B cell (primary cell): ENCODE measurements around the gene TVP23C.
"Not testable (repeated sequence)": the region's sequence is repeated elsewhere in the genome, so short reads cannot be mapped to it uniquely, and the experiment has no call there.

Source experiments
- CTCF ChIP-seq: fragments of 200-600 bp; IDR thresholded peaks from one replicate; pipeline ENCODE4 v1.8.0; 2022; ENCODE audit warnings: antibody characterized with exemption, mild to moderate bottlenecking
- EZH2 ChIP-seq: IDR thresholded peaks from 2 replicates; pipeline ENCODE4 v1.6.1; 2012; ENCODE audit warnings: borderline replicate concordance, low read depth, mild to moderate bottlenecking, moderate library complexity, low read length; ENCODE audit not compliant: insufficient read depth, poor library complexity, severe bottlenecking

GRCh38 chr17:15581462-15581861 lies 18.2 kb upstream of the TVP23C start:
- not testable (repeated sequence) for TF ChIP-seq CTCF, EZH2
